Mucosa of descending colon (tissue), 3 donors: ENCODE results near the gene EEPD1. TPM values are rescaled to one million over a fixed set of nuclear protein-coding genes. Genes with fewer than 3 reads are reported as not detected.
"Not testable (repeated sequence)": the region's sequence is repeated elsewhere in the genome, so short reads cannot be mapped to it uniquely, and the experiment has no call there.

ENCODE experiments used
- ATAC-seq: fragments of 200-7000 bp; cut with Tn5 transposase; one replicate; pipeline ENCODE4 v1.9.1; 2020; ENCODE audit warnings: mild to moderate bottlenecking, moderate library complexity
- DNase-seq, 3 donors: peaks; one replicate each; pipeline ENCODE4 v3.0.0-alpha.2; 2020
- H3K36me3 ChIP-seq: fragments of 200-600 bp; one replicate; pipeline ENCODE4 v1.8.0; 2021; ENCODE audit warnings: low read depth, mild to moderate bottlenecking
- H3K4me1 ChIP-seq: fragments of 200-600 bp; one replicate; pipeline ENCODE4 v1.8.0; 2021; ENCODE audit warnings: low read depth, mild to moderate bottlenecking
- H3K4me3 ChIP-seq: fragments of 200-600 bp; one replicate; pipeline ENCODE4 v1.8.0; 2021; ENCODE audit warnings: mild to moderate bottlenecking
- H3K9me3 ChIP-seq: fragments of 200-600 bp; one replicate; pipeline ENCODE4 v1.8.0; 2021; ENCODE audit warnings: mild to moderate bottlenecking
- CTCF ChIP-seq: fragments of 200-600 bp; IDR thresholded peaks from one replicate; pipeline ENCODE4 v1.8.0; 2022; ENCODE audit warnings: antibody characterized with exemption, mild to moderate bottlenecking
- intact Hi-C, 2 donors: fragments of 100-400 bp; cut with DNase I in 1 of 2; cut with micrococcal nuclease in 1 of 2; formaldehyde crosslinking; loops; one replicate each; pipeline versions ENCODE4 v1.11.0 to v1.11.1; 2022; cut with DNase I, micrococcal nuclease
- total RNA-seq, 3 donors: library from RNA; stranded (reverse); fragmentation: NEBNext Ultra II Directional in 2 of 3; extraction: Animal tissue kit (Norgen Biotek cat#: 25700) in 2 of 3; gene quantifications; one replicate each; pipeline versions ENCODE4 v1.2.1 to v1.2.4, GENCODE V29; 2021 to 2023
- donor health status: DM: no; HTN: no; CAD: no; lungs with moderate emphysema.
- donor health status: DM: no; HTN: no; CAD: no.
- donor health status: DM: no; HTN: yes; CAD: no.

Gene EEPD1
- total RNA-seq, 3 donors from 2014 or later: 9.9 to 16.8 (median 16.3) TPM

GRCh38 chr7:36117203-36117840 lies 35.7 kb upstream of the EEPD1 start:
- no peaks in the 10 kb centered on the region for H3K36me3 ChIP-seq
- H3K4me1 ChIP-seq: peaks cover 15% of the 10 kb centered on the region
- no peaks in the 10 kb centered on the region for H3K9me3 ChIP-seq
- H3K4me3 ChIP-seq: no peak overlapping the region
- TF ChIP-seq CTCF: no peak
- no peak for DNase-seq
- ATAC-seq: no peak
- intact Hi-C loops: no loop called here

- ATAC-seq: no peak
Observed at GRCh38 chr7:36118344-36118743, 34.7 kb upstream of the EEPD1 start.

GRCh38 chr7:36119005-36119706 lies 33.9 kb upstream of the EEPD1 start:
- DNase-seq (peak in 1 of 3 donors; percentile 74), ATAC-seq (peak; percentile 86)
- Histone ChIP-seq H3K4me1 (peaks cover 15% of the 10 kb centered on the region), H3K36me3 (no peaks in the 10 kb centered on the region), H3K9me3 (no peaks in the 10 kb centered on the region), H3K4me3 (no peak overlapping the region)
- intact Hi-C loops: no loop called here
- no peak for TF ChIP-seq CTCF

More at GRCh38 chr7:36118344-36118743, 34.7 kb upstream of the EEPD1 start:
- Histone ChIP-seq H3K36me3 (no peaks in the 10 kb centered on the region), H3K4me1 (peaks cover 15% of the 10 kb centered on the region), H3K4me3 (no peak overlapping the region), H3K9me3 (no peaks in the 10 kb centered on the region)
- intact Hi-C loops: no loop called here
- no peak for TF ChIP-seq CTCF
- no peak for DNase-seq

GRCh38 chr7:36119983-36120646 lies 32.9 kb upstream of the EEPD1 start:
- DNase-seq: peak in 2 of 3 donors; percentile 33 to 48
- intact Hi-C loops, H3K9me3 ChIP-seq, H3K36me3 ChIP-seq, H3K4me3 ChIP-seq, ATAC-seq: not testable (repeated sequence)
- H3K4me1 ChIP-seq: peaks cover 15% of the 10 kb centered on the region

GRCh38 chr7:36125630-36126029 lies 27.4 kb upstream of the EEPD1 start:
- DNase-seq, H3K36me3 ChIP-seq, H3K4me3 ChIP-seq, H3K9me3 ChIP-seq, intact Hi-C loops, ATAC-seq: not testable (repeated sequence)
- H3K4me1 ChIP-seq: peaks cover 14% of the 10 kb centered on the region

GRCh38 chr7:36127075-36127740 lies 25.8 kb upstream of the EEPD1 start:
- ATAC-seq (no peak), DNase-seq (peak in 1 of 3 donors; percentile 33)
- H3K9me3 ChIP-seq: no peaks in the 10 kb centered on the region
- TF ChIP-seq CTCF: no peak
- H3K36me3 ChIP-seq: no peaks in the 10 kb centered on the region
- peaks cover 14% of the 10 kb centered on the region for H3K4me1 ChIP-seq
- no peak overlapping the region for H3K4me3 ChIP-seq
- intact Hi-C loops: no loop called here
